MM.1S (cell line): ENCODE measurements around the gene ABO.
"Not testable (repeated sequence)": the region's sequence is repeated elsewhere in the genome, so short reads cannot be mapped to it uniquely, and the experiment has no call there.

Experiments
- DNase-seq: peaks from one replicate; pipeline ENCODE4 v3.0.0-alpha.2; 2015
- H2AFZ ChIP-seq: fragments of 300-600 bp; sonication (generic); 2 replicates; pipeline ENCODE4 v1.6.0; 2016; ENCODE audit warnings: antibody characterized with exemption, low read length
- H3F3A ChIP-seq: fragments of 300-600 bp; sonication (generic); 2 replicates; pipeline ENCODE4 v1.6.1; 2016; ENCODE audit warnings: mild to moderate bottlenecking, antibody characterized with exemption, low read length, moderate library complexity, mixed read lengths; ENCODE audit not compliant: insufficient read depth
- H3K27ac ChIP-seq: fragments of 300-600 bp; sonication (generic); 2 replicates; pipeline ENCODE4 v1.5.1; 2016; ENCODE audit warnings: mild to moderate bottlenecking, low read length
- H3K27me3 ChIP-seq: fragments of 300-600 bp; sonication (generic); replicated peaks from 2 replicates; pipeline ENCODE4 v1.6.0; 2016; ENCODE audit warnings: low read length; ENCODE audit not compliant: insufficient read depth
- H3K36me3 ChIP-seq: fragments of 300-600 bp; sonication (generic); replicated peaks from 2 replicates; pipeline ENCODE4 v1.6.1; 2016; ENCODE audit warnings: mild to moderate bottlenecking, low read length, mixed read lengths; ENCODE audit not compliant: insufficient read depth
- H3K4me1 ChIP-seq: fragments of 300-600 bp; sonication (generic); 2 replicates; pipeline ENCODE4 v1.6.1; 2016; ENCODE audit warnings: low read length, mixed read lengths
- H3K4me2 ChIP-seq: fragments of 300-600 bp; sonication (generic); 2 replicates; pipeline ENCODE4 v1.6.0; 2016; ENCODE audit warnings: low read depth, low read length
- H3K4me3 ChIP-seq: fragments of 300-600 bp; sonication (generic); 2 replicates; pipeline ENCODE4 v1.5.1; 2016; ENCODE audit warnings: low read length, mixed read lengths
- H3K79me2 ChIP-seq: fragments of 300-600 bp; sonication (generic); 2 replicates; pipeline ENCODE4 v1.6.1; 2016; ENCODE audit warnings: mixed run types, low read length, mixed read lengths
- H3K9ac ChIP-seq: fragments of 300-600 bp; sonication (generic); 2 replicates; pipeline ENCODE4 v1.6.1; 2016; ENCODE audit warnings: low read length, mixed read lengths
- H3K9me2 ChIP-seq: fragments of 300-600 bp; sonication (generic); replicated peaks from 2 replicates; pipeline ENCODE4 v1.6.1; 2016; ENCODE audit warnings: mild to moderate bottlenecking, low read length, mixed read lengths; ENCODE audit not compliant: insufficient read depth
- H3K9me3 ChIP-seq: fragments of 300-600 bp; sonication (generic); replicated peaks from 2 replicates; pipeline ENCODE4 v1.6.1; 2016; ENCODE audit warnings: mild to moderate bottlenecking, low read length, mixed read lengths; ENCODE audit not compliant: insufficient read depth
- H4K20me1 ChIP-seq: fragments of 300-600 bp; sonication (generic); 2 replicates; pipeline ENCODE4 v1.6.1; 2016; ENCODE audit warnings: mild to moderate bottlenecking, low read length, moderate library complexity, mixed read lengths; ENCODE audit not compliant: insufficient read depth
- CTCF ChIP-seq: fragments of 300-600 bp; sonication (generic); IDR thresholded peaks from 2 replicates; pipeline ENCODE4 v1.5.1; 2016; ENCODE audit warnings: antibody characterized with exemption, low read length, mixed read lengths
- EZH2 ChIP-seq: fragments of 300-600 bp; sonication (generic); optimal IDR thresholded peaks from 2 replicates; pipeline ENCODE3; 2017; ENCODE audit warnings: low read depth, mild to moderate bottlenecking, antibody characterized with exemption, low read length, mixed read lengths
- EZH2phosphoT487 ChIP-seq: fragments of 300-600 bp; sonication (generic); IDR thresholded peaks from 2 replicates; pipeline ENCODE4 v1.6.1; 2018; ENCODE audit warnings: antibody characterized with exemption, low read length

The ABO gene

GRCh38 chr9:133226219-133227171, 48.5 kb downstream of the ABO start:
- no peak overlapping the region for H3K27ac ChIP-seq
- TF ChIP-seq EZH2phosphoT487 (no peak), CTCF (no peak), EZH2 (no peak)
- no peaks in the 10 kb centered on the region for H3F3A ChIP-seq
- H3K9me2 ChIP-seq, result no peaks in the 10 kb centered on the region
- no peak overlapping the region for H3K4me2 ChIP-seq
- H3K79me2 ChIP-seq, result no peaks in the 10 kb centered on the region
- no peak overlapping the region for H2AFZ ChIP-seq
- H3K9ac ChIP-seq, result no peak overlapping the region
- no peaks in the 10 kb centered on the region for H3K4me1 ChIP-seq
- H4K20me1 ChIP-seq, result no peaks in the 10 kb centered on the region
- no peaks in the 10 kb centered on the region for H3K9me3 ChIP-seq
- H3K27me3 ChIP-seq, result peaks cover 77% of the 10 kb centered on the region
- H3K4me3 ChIP-seq, result no peak overlapping the region
- no peaks in the 10 kb centered on the region for H3K36me3 ChIP-seq
- DNase-seq, result no peak

- no peaks in the 10 kb centered on the region for H3F3A ChIP-seq
- no peak for TF ChIP-seq CTCF
- TF ChIP-seq EZH2, result no peak
- TF ChIP-seq EZH2phosphoT487, result no peak
- DNase-seq, result no peak
- no peaks in the 10 kb centered on the region for H3K79me2 ChIP-seq
- no peaks in the 10 kb centered on the region for H3K4me1 ChIP-seq
- no peaks in the 10 kb centered on the region for H3K36me3 ChIP-seq
- H3K27ac ChIP-seq, result no peak overlapping the region
- no peak overlapping the region for H3K4me2 ChIP-seq
- no peak overlapping the region for H2AFZ ChIP-seq
- H4K20me1 ChIP-seq, result no peaks in the 10 kb centered on the region
- no peaks in the 10 kb centered on the region for H3K9me3 ChIP-seq
- H3K9ac ChIP-seq, result no peak overlapping the region
- no peaks in the 10 kb centered on the region for H3K9me2 ChIP-seq
- no peak overlapping the region for H3K4me3 ChIP-seq
- H3K27me3 ChIP-seq, result peaks cover 72% of the 10 kb centered on the region
Observed at GRCh38 chr9:133225171-133226011, 49.6 kb downstream of the ABO start.

- H3K79me2 ChIP-seq, result no peaks in the 10 kb centered on the region
- TF ChIP-seq CTCF, result no peak
- no peak for TF ChIP-seq EZH2phosphoT487
- TF ChIP-seq EZH2, result no peak
- peaks cover 69% of the 10 kb centered on the region for H3K27me3 ChIP-seq
- H3K36me3 ChIP-seq, result no peaks in the 10 kb centered on the region
- H3F3A ChIP-seq, result no peaks in the 10 kb centered on the region
- H2AFZ ChIP-seq, result no peak overlapping the region
- no peak for DNase-seq
- no peak overlapping the region for H3K4me3 ChIP-seq
- H4K20me1 ChIP-seq, result no peaks in the 10 kb centered on the region
- H3K9ac ChIP-seq, result no peak overlapping the region
- no peaks in the 10 kb centered on the region for H3K9me3 ChIP-seq
- no peaks in the 10 kb centered on the region for H3K4me1 ChIP-seq
- H3K27ac ChIP-seq, result no peak overlapping the region
- H3K4me2 ChIP-seq, result no peak overlapping the region
- no peaks in the 10 kb centered on the region for H3K9me2 ChIP-seq
Observed at GRCh38 chr9:133224762-133225161, 50.2 kb downstream of the ABO start.

- not testable (repeated sequence) for H3K4me1 ChIP-seq, H3K9me3 ChIP-seq
- H3K27me3 ChIP-seq, result peaks cover 74% of the 10 kb centered on the region
Observed at GRCh38 chr9:133223159-133223756, 51.7 kb downstream of the ABO start.

GRCh38 chr9:133221994-133222393, 53.0 kb downstream of the ABO start:
- not testable (repeated sequence) for H3K4me2 ChIP-seq, H3K9ac ChIP-seq, H3K9me3 ChIP-seq, H3K4me3 ChIP-seq, H4K20me1 ChIP-seq, DNase-seq, H3K9me2 ChIP-seq, H3F3A ChIP-seq, H3K27ac ChIP-seq, H2AFZ ChIP-seq, H3K4me1 ChIP-seq, H3K36me3 ChIP-seq, H3K79me2 ChIP-seq
- H3K27me3 ChIP-seq, result peaks cover 74% of the 10 kb centered on the region

More at GRCh38 chr9:133223159-133223756, 51.7 kb downstream of the ABO start:
- H3K4me3 ChIP-seq, H3K9ac ChIP-seq, H3K36me3 ChIP-seq, H3K79me2 ChIP-seq, H3K27ac ChIP-seq, H3K4me2 ChIP-seq, H3F3A ChIP-seq, H3K9me2 ChIP-seq, H4K20me1 ChIP-seq, DNase-seq, H2AFZ ChIP-seq: not testable (repeated sequence)
